ENCODE measurements around the gene SLC22A5. TPM values are rescaled to one million over a fixed set of nuclear protein-coding genes. Genes with fewer than 3 reads are reported as not detected.
A peak's percentile ranks its signal among the peaks of the same experiment; 100 is the strongest.

Gene SLC22A5
- total and polyA plus RNA-seq, 9 of the 15 experiments (the other 6 are each of a cell fraction or from before 2014, with no cell fraction given): 3.0 to 16.6 (median 8.3) TPM

DNA sequence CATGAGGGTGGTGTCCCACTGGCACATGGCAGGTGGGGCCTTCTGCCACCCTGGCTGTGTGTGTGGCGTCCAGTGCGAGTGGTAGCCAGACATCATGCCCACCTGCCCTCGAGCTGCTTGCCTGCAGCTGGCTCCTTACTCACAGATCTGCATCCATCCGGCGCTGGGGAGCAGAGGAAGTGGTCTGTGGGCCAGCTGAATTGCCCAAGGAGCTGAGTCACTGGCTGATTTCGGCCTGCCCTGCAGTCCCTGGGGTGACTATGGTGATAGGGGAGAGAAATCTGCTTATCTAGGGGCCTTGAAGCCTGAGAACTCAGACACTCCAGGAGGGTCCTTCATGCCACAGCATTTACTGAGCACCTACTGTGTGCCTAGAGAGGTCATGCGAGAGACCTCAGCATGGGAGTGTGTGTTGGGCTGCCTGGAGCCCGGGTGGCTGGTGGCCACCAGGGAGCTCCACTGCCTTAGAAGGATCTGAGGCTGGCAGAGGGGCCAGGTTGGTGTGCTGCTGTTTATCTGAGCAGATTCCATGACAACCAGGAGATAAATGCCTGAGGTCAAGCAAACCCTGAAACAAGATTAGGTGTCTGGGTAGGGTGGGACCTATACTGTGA is 57.1 kb downstream of the SLC22A5 start (continued):
- TF ChIP-seq, protein P1, sequence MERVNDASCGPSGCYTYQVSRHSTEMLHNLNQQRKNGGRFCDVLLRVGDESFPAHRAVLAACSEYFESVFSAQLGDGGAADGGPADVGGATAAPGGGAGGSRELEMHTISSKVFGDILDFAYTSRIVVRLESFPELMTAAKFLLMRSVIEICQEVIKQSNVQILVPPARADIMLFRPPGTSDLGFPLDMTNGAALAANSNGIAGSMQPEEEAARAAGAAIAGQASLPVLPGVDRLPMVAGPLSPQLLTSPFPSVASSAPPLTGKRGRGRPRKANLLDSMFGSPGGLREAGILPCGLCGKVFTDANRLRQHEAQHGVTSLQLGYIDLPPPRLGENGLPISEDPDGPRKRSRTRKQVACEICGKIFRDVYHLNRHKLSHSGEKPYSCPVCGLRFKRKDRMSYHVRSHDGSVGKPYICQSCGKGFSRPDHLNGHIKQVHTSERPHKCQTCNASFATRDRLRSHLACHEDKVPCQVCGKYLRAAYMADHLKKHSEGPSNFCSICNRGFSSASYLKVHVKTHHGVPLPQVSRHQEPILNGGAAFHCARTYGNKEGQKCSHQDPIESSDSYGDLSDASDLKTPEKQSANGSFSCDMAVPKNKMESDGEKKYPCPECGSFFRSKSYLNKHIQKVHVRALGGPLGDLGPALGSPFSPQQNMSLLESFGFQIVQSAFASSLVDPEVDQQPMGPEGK (CRISPR knock-in tag; IDR thresholded peaks at IDR 0.05; ENCODE audit: borderline replicate concordance): 0 out of 2 replicates have a peak, but pooled peaks have one; percentile 51
- TF ChIP-seq NFXL1 (CRISPR knock-in tag; IDR thresholded peaks at IDR 0.05) (no peak), HNRNPL (IDR thresholded peaks at IDR 0.05; ENCODE audit: low read depth, low read length) (no peak), ZNF263 (CRISPR knock-in tag; IDR thresholded peaks at IDR 0.05; ENCODE audit: borderline replicate concordance) (peak; percentile 56; the same call in 1 of the 2 replicates), TBP (optimal IDR thresholded peaks at IDR 0.05; ENCODE audit: low read depth, low read length) (no peak), ZNF699 (CRISPR knock-in tag; IDR thresholded peaks at IDR 0.05; ENCODE audit: insufficient replicate concordance) (no peak), HOMEZ (CRISPR knock-in tag; IDR thresholded peaks at IDR 0.05) (no peak), PYGO2 (tag; IDR thresholded peaks at IDR 0.05) (no peak), MITF (IDR thresholded peaks at IDR 0.05) (peak; percentile 36; the same call in 1 of the 2 replicates), PHB (CRISPR knock-in tag; IDR thresholded peaks at IDR 0.05) (no peak), ARNT (IDR thresholded peaks at IDR 0.05) (no peak; a peak in 1 of 4 replicates), LARP7 (IDR thresholded peaks at IDR 0.05) (no peak), NCOA4 (IDR thresholded peaks at IDR 0.05; ENCODE audit: partially characterized antibody) (no peak), ZNF134 (CRISPR knock-in tag; conservative IDR thresholded peaks at IDR 0.05) (no peak), KDM4B (IDR thresholded peaks at IDR 0.05; ENCODE audit: borderline replicate concordance in 2 of 2, low read depth in 1 of 2) (0 out of 4 replicates have a peak, but pooled peaks of 1 of the 2 experiments have one; percentile 28), ZNF232 (CRISPR knock-in tag; IDR thresholded peaks at IDR 0.05) (no peak), SPI1 (IDR thresholded peaks at IDR 0.05; ENCODE audit: borderline replicate concordance, low read depth, low read length) (peak; percentile 96), ZBTB8A (IDR thresholded peaks at IDR 0.05; ENCODE audit: partially characterized antibody) (no peak)
- TF ChIP-seq, protein P2, sequence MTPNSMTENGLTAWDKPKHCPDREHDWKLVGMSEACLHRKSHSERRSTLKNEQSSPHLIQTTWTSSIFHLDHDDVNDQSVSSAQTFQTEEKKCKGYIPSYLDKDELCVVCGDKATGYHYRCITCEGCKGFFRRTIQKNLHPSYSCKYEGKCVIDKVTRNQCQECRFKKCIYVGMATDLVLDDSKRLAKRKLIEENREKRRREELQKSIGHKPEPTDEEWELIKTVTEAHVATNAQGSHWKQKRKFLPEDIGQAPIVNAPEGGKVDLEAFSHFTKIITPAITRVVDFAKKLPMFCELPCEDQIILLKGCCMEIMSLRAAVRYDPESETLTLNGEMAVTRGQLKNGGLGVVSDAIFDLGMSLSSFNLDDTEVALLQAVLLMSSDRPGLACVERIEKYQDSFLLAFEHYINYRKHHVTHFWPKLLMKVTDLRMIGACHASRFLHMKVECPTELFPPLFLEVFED (CRISPR knock-in tag; conservative IDR thresholded peaks at IDR 0.05): no peak; the same call in 1 of the 2 replicates
- TF ChIP-seq, protein P3, sequence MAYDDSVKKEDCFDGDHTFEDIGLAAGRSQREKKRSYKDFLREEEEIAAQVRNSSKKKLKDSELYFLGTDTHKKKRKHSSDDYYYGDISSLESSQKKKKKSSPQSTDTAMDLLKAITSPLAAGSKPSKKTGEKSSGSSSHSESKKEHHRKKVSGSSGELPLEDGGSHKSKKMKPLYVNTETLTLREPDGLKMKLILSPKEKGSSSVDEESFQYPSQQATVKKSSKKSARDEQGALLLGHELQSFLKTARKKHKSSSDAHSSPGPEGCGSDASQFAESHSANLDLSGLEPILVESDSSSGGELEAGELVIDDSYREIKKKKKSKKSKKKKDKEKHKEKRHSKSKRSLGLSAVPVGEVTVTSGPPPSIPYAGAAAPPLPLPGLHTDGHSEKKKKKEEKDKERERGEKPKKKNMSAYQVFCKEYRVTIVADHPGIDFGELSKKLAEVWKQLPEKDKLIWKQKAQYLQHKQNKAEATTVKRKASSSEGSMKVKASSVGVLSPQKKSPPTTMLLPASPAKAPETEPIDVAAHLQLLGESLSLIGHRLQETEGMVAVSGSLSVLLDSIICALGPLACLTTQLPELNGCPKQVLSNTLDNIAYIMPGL (CRISPR knock-in tag; IDR thresholded peaks at IDR 0.05): no peak
